ENCODE data around the gene NTHL1. TPM values are rescaled to one million over a fixed set of nuclear protein-coding genes. Genes with fewer than 3 reads are reported as not detected.

The NTHL1 gene
- total and polyA plus RNA-seq, 3 experiments from 2014 or later: 16.3 to 29.5 (median 28.7) TPM

- DNase-seq: no peak
- Histone ChIP-seq H3K9me3 (ENCODE audit: low read length) (no peaks in the 10 kb centered on the region), H3K27ac (ENCODE audit: low read depth, low read length) (no peak overlapping the region), H3K27me3 (ENCODE audit: insufficient read depth, low read length, poor library complexity, severe bottlenecking) (no peaks in the 10 kb centered on the region), H3K36me3 (ENCODE audit: insufficient read depth, low read length) (peaks cover 8% of the 10 kb centered on the region), H3K4me3 (ENCODE audit: low read length) (no peak overlapping the region), H3K4me1 (ENCODE audit: insufficient read depth, low read length) (no peaks in the 10 kb centered on the region)
- ChIA-PET POLR2A (no interaction called here), CTCF (no interaction called here)
- Mint-ChIP-seq H3K4me3 (no peak overlapping the region), H3K36me3 (peaks cover 0 to 60% (median 4%) of the 10 kb centered on the region in 3 donors), H3K27ac (no peak overlapping the region), H3K27me3 (no peaks in the 10 kb centered on the region), H3K4me1 (no peaks in the 10 kb centered on the region), H3K9me3 (no peaks in the 10 kb centered on the region)
Measured at GRCh38 chr16:2063861-2064260, 16.2 kb upstream of the NTHL1 start.

GRCh38 chr16:2062801-2063200 is 15.2 kb upstream of the NTHL1 start:
- Mint-ChIP-seq H3K9me3 (no peaks in the 10 kb centered on the region), H3K27ac (no peak overlapping the region), H3K4me3 (no peak overlapping the region), H3K36me3 (peaks cover 0 to 61% (median 2%) of the 10 kb centered on the region in 3 donors), H3K27me3 (no peaks in the 10 kb centered on the region), H3K4me1 (no peaks in the 10 kb centered on the region)
- H3K27ac ChIP-seq (ENCODE audit: low read depth, low read length): no peak overlapping the region
- H3K4me3 ChIP-seq (ENCODE audit: low read length): no peak overlapping the region
- POLR2A ChIA-PET: no interaction called here
- no peak for DNase-seq
- H3K4me1 ChIP-seq (ENCODE audit: insufficient read depth, low read length): no peaks in the 10 kb centered on the region
- no peaks in the 10 kb centered on the region for H3K9me3 ChIP-seq (ENCODE audit: low read length)
- CTCF ChIA-PET: interaction anchor here (0.8 kb wide), 1 partner anchor 78 kb away, joined by 3 read pairs; no protein-coding TSS in a partner anchor
- H3K27me3 ChIP-seq (ENCODE audit: insufficient read depth, low read length, poor library complexity, severe bottlenecking): no peaks in the 10 kb centered on the region
- peaks cover 8% of the 10 kb centered on the region for H3K36me3 ChIP-seq (ENCODE audit: insufficient read depth, low read length)

GRCh38 chr16:2061526-2061925 is 13.9 kb upstream of the NTHL1 start:
- H3K27ac ChIP-seq (ENCODE audit: low read depth, low read length): no peak overlapping the region
- H3K36me3 Mint-ChIP-seq: peaks cover 0 to 65% (median 5%) of the 10 kb centered on the region in 3 donors
- no peaks in the 10 kb centered on the region for H3K4me1 ChIP-seq (ENCODE audit: insufficient read depth, low read length)
- no peaks in the 10 kb centered on the region for H3K27me3 Mint-ChIP-seq
- ChIA-PET POLR2A (no interaction called here), CTCF (no interaction called here)
- no peaks in the 10 kb centered on the region for H3K9me3 ChIP-seq (ENCODE audit: low read length)
- H3K36me3 ChIP-seq (ENCODE audit: insufficient read depth, low read length): peaks cover 8% of the 10 kb centered on the region
- no peak for DNase-seq
- H3K27me3 ChIP-seq (ENCODE audit: insufficient read depth, low read length, poor library complexity, severe bottlenecking): no peaks in the 10 kb centered on the region
- H3K9me3 Mint-ChIP-seq: no peaks in the 10 kb centered on the region
- no peaks in the 10 kb centered on the region for H3K4me1 Mint-ChIP-seq
- H3K4me3 Mint-ChIP-seq: no peak overlapping the region
- no peak overlapping the region for H3K27ac Mint-ChIP-seq
- H3K4me3 ChIP-seq (ENCODE audit: low read length): no peak overlapping the region

- DNase-seq: no peak
- no peaks in the 10 kb centered on the region for H3K4me1 Mint-ChIP-seq
- H3K36me3 Mint-ChIP-seq: peaks cover 0 to 64% (median 4%) of the 10 kb centered on the region in 3 donors
- H3K36me3 ChIP-seq (ENCODE audit: insufficient read depth, low read length): peaks cover 6% of the 10 kb centered on the region
- POLR2A ChIA-PET: no interaction called here
- no peaks in the 10 kb centered on the region for H3K9me3 Mint-ChIP-seq
- H3K27me3 ChIP-seq (ENCODE audit: insufficient read depth, low read length, poor library complexity, severe bottlenecking): no peaks in the 10 kb centered on the region
- no peak overlapping the region for H3K27ac ChIP-seq (ENCODE audit: low read depth, low read length)
- CTCF ChIA-PET: interaction anchor here (1.1 kb wide), 1 partner anchor 9 kb away, joined by 4 read pairs; no protein-coding TSS in a partner anchor
- H3K9me3 ChIP-seq (ENCODE audit: low read length): no peaks in the 10 kb centered on the region
- H3K27me3 Mint-ChIP-seq: no peaks in the 10 kb centered on the region
- H3K4me1 ChIP-seq (ENCODE audit: insufficient read depth, low read length): no peaks in the 10 kb centered on the region
- no peak overlapping the region for H3K4me3 ChIP-seq (ENCODE audit: low read length)
- H3K4me3 Mint-ChIP-seq: no peak overlapping the region
- H3K27ac Mint-ChIP-seq: no peak overlapping the region
Measured at GRCh38 chr16:2061023-2061422, 13.4 kb upstream of the NTHL1 start.

- no peaks in the 10 kb centered on the region for H3K36me3 ChIP-seq (ENCODE audit: insufficient read depth, low read length)
Measured at GRCh38 chr16:2060346-2060745, 12.7 kb upstream of the NTHL1 start.

GRCh38 chr16:2058872-2059271 is 11.2 kb upstream of the NTHL1 start:
- no peaks in the 10 kb centered on the region for H3K27me3 Mint-ChIP-seq
- no peak overlapping the region for H3K27ac Mint-ChIP-seq
- no peak overlapping the region for H3K4me3 Mint-ChIP-seq
- peaks cover 3 to 70% (median 3%) of the 10 kb centered on the region in 3 donors for H3K36me3 Mint-ChIP-seq
- no peaks in the 10 kb centered on the region for H3K9me3 ChIP-seq (ENCODE audit: low read length)
- ChIA-PET POLR2A (no interaction called here), CTCF (interaction anchor here (1.1 kb wide), 1 partner anchor 11 kb away, joined by 3 read pairs; the partner anchor contains the start of genes NTHL1 and TSC2)
- peaks cover 0 to 3% (median 1%) of the 10 kb centered on the region in 3 donors for H3K4me1 Mint-ChIP-seq
- H3K4me3 ChIP-seq (ENCODE audit: low read length): no peak overlapping the region
- H3K9me3 Mint-ChIP-seq: no peaks in the 10 kb centered on the region
- no peaks in the 10 kb centered on the region for H3K4me1 ChIP-seq (ENCODE audit: insufficient read depth, low read length)
- H3K27me3 ChIP-seq (ENCODE audit: insufficient read depth, low read length, poor library complexity, severe bottlenecking): no peaks in the 10 kb centered on the region
- DNase-seq: no peak
- no peak overlapping the region for H3K27ac ChIP-seq (ENCODE audit: low read depth, low read length)
- H3K36me3 ChIP-seq (ENCODE audit: insufficient read depth, low read length): no peaks in the 10 kb centered on the region

More at GRCh38 chr16:2060346-2060745, 12.7 kb upstream of the NTHL1 start:
- Histone ChIP-seq H3K9me3 (ENCODE audit: low read length) (no peaks in the 10 kb centered on the region), H3K27ac (ENCODE audit: low read depth, low read length) (no peak overlapping the region), H3K4me3 (ENCODE audit: low read length) (no peak overlapping the region), H3K27me3 (ENCODE audit: insufficient read depth, low read length, poor library complexity, severe bottlenecking) (no peaks in the 10 kb centered on the region), H3K4me1 (ENCODE audit: insufficient read depth, low read length) (no peaks in the 10 kb centered on the region)
- no peak for DNase-seq
- Mint-ChIP-seq H3K27ac (no peak overlapping the region), H3K4me1 (peaks cover 0 to 3% (median 1%) of the 10 kb centered on the region in 3 donors), H3K4me3 (no peak overlapping the region), H3K27me3 (no peaks in the 10 kb centered on the region), H3K36me3 (peaks cover 3 to 62% (median 3%) of the 10 kb centered on the region in 3 donors), H3K9me3 (no peaks in the 10 kb centered on the region)
- CTCF ChIA-PET: interaction anchor here (1.1 kb wide), 1 partner anchor 8 kb away, joined by 4 read pairs; no protein-coding TSS in a partner anchor
- POLR2A ChIA-PET: no interaction called here

GRCh38 chr16:2058420-2058819 is 10.8 kb upstream of the NTHL1 start:
- DNase-seq: no peak
- Histone ChIP-seq H3K27ac (ENCODE audit: low read depth, low read length) (no peak overlapping the region), H3K4me3 (ENCODE audit: low read length) (no peak overlapping the region), H3K9me3 (ENCODE audit: low read length) (no peaks in the 10 kb centered on the region), H3K36me3 (ENCODE audit: insufficient read depth, low read length) (no peaks in the 10 kb centered on the region), H3K4me1 (ENCODE audit: insufficient read depth, low read length) (no peaks in the 10 kb centered on the region), H3K27me3 (ENCODE audit: insufficient read depth, low read length, poor library complexity, severe bottlenecking) (no peaks in the 10 kb centered on the region)
- H3K27me3 Mint-ChIP-seq: no peaks in the 10 kb centered on the region
- H3K4me3 Mint-ChIP-seq: no peak overlapping the region
- H3K27ac Mint-ChIP-seq: no peak overlapping the region
- H3K36me3 Mint-ChIP-seq: peaks cover 3 to 70% (median 3%) of the 10 kb centered on the region in 3 donors
- ChIA-PET POLR2A (no interaction called here), CTCF (interaction anchor here (1.1 kb wide), 1 partner anchor 10 kb away, joined by 3 read pairs; the partner anchor contains the start of genes NTHL1 and TSC2)
- H3K4me1 Mint-ChIP-seq: peaks cover 0 to 3% (median 1%) of the 10 kb centered on the region in 3 donors
- no peaks in the 10 kb centered on the region for H3K9me3 Mint-ChIP-seq

GRCh38 chr16:2057438-2057837 is 9.8 kb upstream of the NTHL1 start:
- H3K27me3 ChIP-seq (ENCODE audit: insufficient read depth, low read length, poor library complexity, severe bottlenecking): no peaks in the 10 kb centered on the region
- no peak overlapping the region for H3K27ac Mint-ChIP-seq
- no peak overlapping the region for H3K4me3 Mint-ChIP-seq
- no peaks in the 10 kb centered on the region for H3K4me1 ChIP-seq (ENCODE audit: insufficient read depth, low read length)
- H3K4me3 ChIP-seq (ENCODE audit: low read length): no peak overlapping the region
- CTCF ChIA-PET: no interaction called here
- DNase-seq: no peak
- no peaks in the 10 kb centered on the region for H3K27me3 Mint-ChIP-seq
- H3K27ac ChIP-seq (ENCODE audit: low read depth, low read length): no peak overlapping the region
- POLR2A ChIA-PET: no interaction called here
- no peaks in the 10 kb centered on the region for H3K36me3 ChIP-seq (ENCODE audit: insufficient read depth, low read length)
- H3K9me3 ChIP-seq (ENCODE audit: low read length): no peaks in the 10 kb centered on the region
- H3K9me3 Mint-ChIP-seq: no peaks in the 10 kb centered on the region
- peaks cover 3 to 71% (median 3%) of the 10 kb centered on the region in 3 donors for H3K36me3 Mint-ChIP-seq
- H3K4me1 Mint-ChIP-seq: peaks cover 0 to 7% (median 1%) of the 10 kb centered on the region in 3 donors
